Duodenal mucosa (tissue), 2 donors: ENCODE measurements around the gene MICAL3.
"Not testable (repeated sequence)": the region's sequence is repeated elsewhere in the genome, so short reads cannot be mapped to it uniquely, and the experiment has no call there.

Experiments
- H3K27ac ChIP-seq: one replicate; pipeline ENCODE4 v1.7.0; 2013; ENCODE audit warnings: low read depth, low read length
- H3K27me3 ChIP-seq, 2 donors: one replicate each; pipeline ENCODE4 v1.7.0; 2013; ENCODE audit warnings: low read length in 2 of 2, control low read depth in 1 of 2; ENCODE audit not compliant: insufficient read depth in 2 of 2, control insufficient read depth in 1 of 2
- H3K36me3 ChIP-seq, 2 donors: one replicate each; pipeline ENCODE4 v1.7.0; 2013; ENCODE audit warnings: low read length in 2 of 2, control low read depth in 1 of 2; ENCODE audit not compliant: insufficient read depth in 2 of 2, control insufficient read depth in 1 of 2
- H3K4me1 ChIP-seq, 2 donors: one replicate each; pipeline ENCODE4 v1.7.0; 2013; ENCODE audit warnings: low read length in 2 of 2, control low read depth in 1 of 2; ENCODE audit not compliant: insufficient read depth in 2 of 2, control insufficient read depth in 1 of 2
- H3K4me3 ChIP-seq, 2 donors: one replicate each; pipeline ENCODE4 v1.7.0; 2013; ENCODE audit warnings: low read length in 2 of 2, low read depth in 1 of 2
- H3K9ac ChIP-seq, 2 donors: one replicate each; pipeline ENCODE4 v1.7.0; 2013; ENCODE audit warnings: low read length in 2 of 2, low read depth in 1 of 2
- H3K9me3 ChIP-seq, 2 donors: one replicate each; pipeline ENCODE4 v1.7.0; 2013; ENCODE audit warnings: low read length in 2 of 2, control low read depth in 1 of 2; ENCODE audit not compliant: control insufficient read depth in 1 of 2

The MICAL3 gene

DNA sequence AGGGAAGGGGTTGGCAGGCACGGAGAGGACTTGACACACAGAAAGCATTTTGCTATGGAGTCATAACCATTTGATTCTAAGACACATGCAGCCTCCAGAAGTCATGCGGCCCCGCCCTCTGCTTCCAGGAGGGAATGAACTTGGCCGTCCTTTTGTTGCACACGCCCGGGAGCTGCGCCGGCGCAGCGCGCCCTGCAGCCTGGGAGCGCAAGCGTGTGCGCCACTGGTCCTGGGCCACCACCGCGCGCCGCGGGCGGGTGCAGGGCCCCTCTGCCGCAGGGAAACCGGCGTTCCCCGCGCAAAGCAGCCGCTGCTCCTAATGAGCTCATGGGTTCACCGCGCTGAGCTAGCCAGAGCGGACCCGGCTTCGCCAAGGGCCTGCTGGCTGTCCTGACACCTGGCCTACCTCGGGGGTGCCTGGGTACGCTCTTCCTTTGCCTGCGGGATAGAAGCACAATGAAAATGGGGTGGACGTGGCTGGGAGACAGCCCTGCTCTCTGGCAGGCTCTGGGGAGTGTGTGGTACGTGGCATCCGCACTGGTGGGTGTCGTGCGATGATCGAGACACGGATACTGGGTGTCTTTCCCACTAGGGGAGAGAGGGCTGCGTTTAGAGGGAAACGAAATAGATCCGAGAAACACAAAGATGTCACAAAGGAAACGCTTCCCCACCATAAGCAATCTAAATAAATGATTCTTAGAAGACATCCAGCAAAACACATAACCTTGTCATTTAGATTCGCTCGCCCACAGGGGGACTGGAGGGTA lies 669 bp downstream of the MICAL3 start:
- H3K9me3 ChIP-seq = no peaks in the 10 kb centered on the region
- H3K9ac ChIP-seq = peak overlapping the region; percentile 58 to 73
- H3K4me1 ChIP-seq = peaks cover 10 to 18% of the 10 kb centered on the region in 2 donors
- H3K36me3 ChIP-seq = no peaks in the 10 kb centered on the region
- H3K4me3 ChIP-seq = peak overlapping the region; percentile 72 to 82
- peaks cover 0 to 6% of the 10 kb centered on the region in 2 donors for H3K27me3 ChIP-seq
- peak overlapping the region; percentile 73 for H3K27ac ChIP-seq

DNA sequence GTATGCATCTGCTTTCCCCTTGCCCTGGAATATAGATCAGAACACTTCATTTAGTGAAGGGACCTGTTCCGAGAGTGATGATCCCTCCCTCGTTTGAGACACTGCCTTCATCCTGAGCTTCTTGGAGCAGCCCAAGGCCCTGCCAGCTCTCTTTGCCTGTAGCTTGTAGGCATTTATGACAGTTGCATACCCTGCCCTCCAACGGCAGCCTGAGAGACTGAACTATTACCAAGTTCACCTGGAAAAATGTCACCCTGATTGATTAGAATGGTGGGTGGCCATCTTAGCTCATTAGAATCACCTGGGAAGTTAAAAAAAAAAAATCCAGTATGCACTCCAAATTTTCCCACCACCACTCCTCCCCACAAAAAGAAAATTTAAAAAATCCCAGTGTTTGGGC lies 1.5 kb downstream of the MICAL3 start:
- H3K4me1 ChIP-seq = peaks cover 10 to 18% of the 10 kb centered on the region in 2 donors
- H3K36me3 ChIP-seq = no peaks in the 10 kb centered on the region
- peak overlapping the region in 1 of 2 donors; percentile 58 for H3K9ac ChIP-seq
- H3K9me3 ChIP-seq = no peaks in the 10 kb centered on the region
- peaks cover 0 to 6% of the 10 kb centered on the region in 2 donors for H3K27me3 ChIP-seq
- H3K4me3 ChIP-seq = peak overlapping the region; percentile 72 to 82
- no peak overlapping the region for H3K27ac ChIP-seq

DNA sequence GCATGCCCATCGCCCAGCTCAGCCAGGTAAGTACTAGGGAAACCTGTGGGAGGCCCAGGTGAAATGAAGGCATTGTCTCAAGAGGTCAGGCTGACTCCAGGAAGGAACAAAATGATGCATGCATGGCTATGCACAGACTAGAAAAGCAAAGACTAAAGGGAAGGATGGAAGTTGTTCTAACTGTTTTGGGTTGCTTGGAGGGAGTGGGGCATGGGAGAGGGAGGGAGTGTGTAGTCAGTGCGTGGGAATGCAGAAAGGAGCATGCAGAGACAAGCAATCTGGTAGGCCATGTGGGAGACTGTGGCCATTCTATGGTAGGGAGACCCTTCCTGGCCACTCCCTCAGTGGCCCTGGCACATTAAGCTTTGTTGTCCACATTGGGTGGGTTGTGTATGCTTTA lies 2.9 kb downstream of the MICAL3 start:
- H3K27ac ChIP-seq = no peak overlapping the region
- peaks cover 0 to 6% of the 10 kb centered on the region in 2 donors for H3K27me3 ChIP-seq
- H3K4me3 ChIP-seq = no peak overlapping the region
- peaks cover 10 to 18% of the 10 kb centered on the region in 2 donors for H3K4me1 ChIP-seq
- no peak overlapping the region for H3K9ac ChIP-seq
- no peaks in the 10 kb centered on the region for H3K9me3 ChIP-seq
- no peaks in the 10 kb centered on the region for H3K36me3 ChIP-seq

DNA sequence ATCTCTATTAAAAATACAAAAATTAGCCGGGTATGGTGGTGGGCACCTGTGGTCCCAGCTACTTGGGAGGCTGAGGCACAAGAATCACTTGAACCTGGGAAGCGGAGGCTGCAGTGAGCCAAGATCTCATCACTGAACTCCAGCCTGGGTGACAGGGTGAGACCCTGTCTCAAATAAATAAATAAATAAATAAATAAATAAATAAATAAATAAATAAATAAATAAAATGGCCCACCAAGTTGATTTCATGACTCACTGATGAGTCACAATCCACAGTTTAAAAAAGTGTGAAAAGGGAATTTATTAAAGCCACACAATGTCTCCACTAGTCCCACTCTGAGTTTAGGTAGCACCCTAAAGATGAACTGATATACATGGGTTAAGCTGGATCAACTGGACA lies 3.6 kb downstream of the MICAL3 start:
- not testable (repeated sequence) for H3K4me3 ChIP-seq, H3K9me3 ChIP-seq, H3K36me3 ChIP-seq, H3K9ac ChIP-seq, H3K27ac ChIP-seq, H3K27me3 ChIP-seq
- H3K4me1 ChIP-seq = peaks cover 10 to 18% of the 10 kb centered on the region in 2 donors

DNA sequence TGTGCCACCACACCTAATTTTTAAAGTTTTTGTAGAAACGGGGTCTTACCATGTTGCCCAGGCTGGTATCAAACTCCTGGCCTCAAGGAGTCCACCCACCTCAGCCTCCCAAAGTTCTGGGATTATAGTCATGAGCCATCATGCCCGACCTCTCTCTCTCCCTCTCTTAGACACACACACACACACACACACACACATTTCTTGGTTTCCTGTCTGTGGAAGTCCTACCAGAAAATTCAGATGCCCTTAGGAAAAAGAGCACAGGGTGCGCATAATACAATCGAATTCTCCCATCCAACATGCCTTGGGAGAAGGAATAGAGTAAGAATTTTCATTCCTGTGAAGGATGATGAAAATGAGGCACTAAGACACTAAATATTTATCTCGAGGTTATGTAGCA lies 10.4 kb downstream of the MICAL3 start:
- Histone ChIP-seq H3K4me1 (no peaks in the 10 kb centered on the region), H3K27ac (no peak overlapping the region), H3K36me3 (no peaks in the 10 kb centered on the region), H3K9me3 (no peaks in the 10 kb centered on the region), H3K27me3 (no peaks in the 10 kb centered on the region), H3K4me3 (no peak overlapping the region), H3K9ac (no peak overlapping the region)

DNA sequence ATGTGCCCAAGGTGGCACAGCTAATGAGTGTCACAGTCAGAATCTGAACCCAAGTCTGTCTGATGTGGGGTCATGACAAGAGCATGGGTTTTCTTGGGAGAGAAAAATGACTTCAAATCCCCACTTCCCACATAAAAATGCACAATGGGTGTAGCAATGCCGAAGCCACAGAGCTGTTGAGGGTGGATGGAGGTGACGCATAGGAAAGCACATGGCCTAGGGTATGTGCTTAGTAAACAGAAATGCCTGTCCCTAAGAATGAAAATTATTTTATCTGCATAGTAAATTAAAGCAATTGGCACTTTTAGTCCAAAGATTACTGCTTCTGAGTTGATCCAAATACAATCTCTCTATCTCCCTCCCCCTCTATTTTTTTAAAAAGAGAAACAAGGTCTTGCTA lies 10.9 kb downstream of the MICAL3 start:
- no peak overlapping the region for H3K4me3 ChIP-seq
- no peaks in the 10 kb centered on the region for H3K9me3 ChIP-seq
- no peaks in the 10 kb centered on the region for H3K36me3 ChIP-seq
- H3K27me3 ChIP-seq = no peaks in the 10 kb centered on the region
- H3K4me1 ChIP-seq = no peaks in the 10 kb centered on the region
- H3K9ac ChIP-seq = no peak overlapping the region
- no peak overlapping the region for H3K27ac ChIP-seq

DNA sequence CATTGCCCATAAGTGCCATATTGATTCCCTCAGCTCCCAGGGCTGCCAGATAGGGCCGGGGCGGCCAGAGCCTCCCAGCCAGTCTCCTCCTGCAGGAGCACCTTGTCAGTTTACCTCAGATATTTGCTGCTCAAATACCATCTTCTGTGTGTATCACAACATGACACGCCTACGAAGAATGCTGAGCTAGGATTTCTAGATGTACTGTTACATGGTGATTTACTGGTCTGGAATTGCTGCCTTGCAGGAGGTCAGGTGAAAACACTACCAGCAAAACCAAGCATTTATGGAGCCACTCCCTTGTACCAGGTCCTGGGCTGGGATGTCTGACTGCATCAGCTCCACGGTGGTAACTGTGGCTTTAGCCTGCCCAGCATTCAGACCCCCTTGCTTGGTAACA lies 11.8 kb downstream of the MICAL3 start:
- Histone ChIP-seq H3K27ac (no peak overlapping the region), H3K9me3 (no peaks in the 10 kb centered on the region), H3K9ac (no peak overlapping the region), H3K4me3 (no peak overlapping the region), H3K27me3 (no peaks in the 10 kb centered on the region), H3K4me1 (no peaks in the 10 kb centered on the region), H3K36me3 (no peaks in the 10 kb centered on the region)

DNA sequence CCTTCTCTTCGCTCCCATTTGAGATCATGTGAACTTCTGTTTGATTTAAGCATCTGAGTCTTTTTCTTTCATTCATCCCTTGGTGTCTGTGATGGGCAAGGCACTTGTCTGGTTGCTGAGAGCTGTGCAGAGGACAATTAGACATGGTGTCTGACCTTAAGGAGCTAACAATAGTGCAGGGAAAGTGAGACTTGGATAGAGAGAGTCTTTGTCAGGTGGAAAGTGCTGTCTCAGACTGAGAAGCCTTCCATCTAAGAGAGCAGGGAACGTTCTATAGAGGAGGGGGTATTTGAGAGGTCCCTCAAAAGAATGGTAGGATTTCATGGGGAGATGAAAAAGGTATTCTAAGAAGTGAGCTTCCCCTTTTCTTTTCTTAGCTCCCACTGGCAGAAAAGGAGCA lies 14.1 kb downstream of the MICAL3 start:
- H3K36me3 ChIP-seq = no peaks in the 10 kb centered on the region
- H3K27ac ChIP-seq = no peak overlapping the region
- H3K4me3 ChIP-seq = no peak overlapping the region
- H3K9ac ChIP-seq = no peak overlapping the region
- no peaks in the 10 kb centered on the region for H3K4me1 ChIP-seq
- H3K27me3 ChIP-seq = no peaks in the 10 kb centered on the region
- H3K9me3 ChIP-seq = no peaks in the 10 kb centered on the region

DNA sequence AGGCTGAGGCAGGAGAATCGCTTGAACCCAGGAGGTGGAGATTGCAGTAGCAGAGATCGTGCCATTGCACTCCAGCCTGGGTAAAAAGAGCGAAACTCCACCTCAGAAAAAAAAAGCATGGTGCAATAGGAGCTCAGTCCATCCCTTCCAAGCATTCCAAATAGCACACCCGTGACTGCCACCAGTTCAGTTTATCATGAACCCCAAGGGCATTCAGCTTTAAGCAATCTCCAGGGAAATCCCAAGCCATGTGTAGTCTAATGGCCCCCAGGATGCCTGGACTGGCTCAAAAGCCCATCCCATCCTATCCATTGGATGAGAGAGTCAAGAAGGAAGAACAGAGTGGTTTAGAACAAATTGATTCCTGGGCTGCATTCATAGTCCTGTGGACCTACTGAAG lies 16.2 kb downstream of the MICAL3 start:
- Histone ChIP-seq H3K36me3 (no peaks in the 10 kb centered on the region), H3K27me3 (no peaks in the 10 kb centered on the region), H3K9ac (no peak overlapping the region), H3K27ac (no peak overlapping the region), H3K4me3 (no peak overlapping the region), H3K9me3 (no peaks in the 10 kb centered on the region), H3K4me1 (no peaks in the 10 kb centered on the region)

DNA sequence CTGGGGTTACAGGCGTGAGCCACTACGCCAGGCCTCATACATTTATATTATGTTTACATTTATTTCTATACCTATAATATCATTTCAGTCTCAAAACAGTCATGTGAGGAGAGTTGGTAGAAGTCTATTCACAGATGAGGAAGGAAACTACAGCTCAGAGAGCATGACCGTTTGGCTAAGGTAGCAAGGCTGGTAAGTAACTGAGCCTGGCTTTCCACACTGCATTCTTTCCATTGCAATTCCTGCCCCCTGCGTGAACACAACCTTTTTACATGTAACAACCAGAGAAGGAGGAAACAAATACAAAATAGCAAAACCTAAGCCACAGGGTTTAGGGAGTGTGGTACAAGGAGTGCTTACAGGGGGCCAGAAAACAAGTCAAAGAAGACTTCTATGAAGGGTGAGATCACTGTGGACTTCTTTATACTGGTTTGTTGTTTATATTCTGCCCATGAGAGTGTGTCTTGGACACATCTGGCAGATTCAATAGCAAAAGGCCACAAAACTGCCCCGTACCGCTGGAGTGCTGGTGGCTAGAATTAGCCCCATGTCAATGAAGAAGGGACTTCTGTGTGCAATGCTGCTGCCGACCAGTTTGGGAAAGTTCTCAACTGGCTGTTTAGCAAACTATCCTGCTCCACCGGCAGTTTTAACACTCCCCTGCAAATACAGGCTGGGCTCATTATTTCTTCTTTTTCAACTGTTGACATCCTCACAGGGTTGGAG lies 19.0 kb downstream of the MICAL3 start:
- Histone ChIP-seq H3K36me3 (no peaks in the 10 kb centered on the region), H3K4me3 (no peak overlapping the region), H3K9ac (no peak overlapping the region), H3K4me1 (peaks cover 1 to 2% of the 10 kb centered on the region in 2 donors), H3K27ac (no peak overlapping the region), H3K9me3 (no peaks in the 10 kb centered on the region), H3K27me3 (no peaks in the 10 kb centered on the region)
